Activated naive CD4-positive, alpha-beta T cell treated with anti-CD3 and anti-CD28 coated beads, Interleukin-2, amount 10 ng/mL, durations not matched to agents 7 days and 5 days (primary cell): ENCODE results near the gene DDIT3.

Source experiments
- CTCF ChIA-PET: fragments of 350-600 bp; sonication (Branson Sonifier 250); formaldehyde crosslinking; loops from one replicate; lab custom pipeline; 2021; ENCODE audit warnings: antibody characterized with exemption; lab: Charles Lee
- DNase-seq: peaks from one replicate; pipeline ENCODE4 v3.0.0-alpha.2; 2020
- H3K27ac Mint-ChIP-seq: one replicate; pipeline ENCODE4 v1.8.0; 2021; ENCODE audit warnings: mild to moderate bottlenecking, moderate library complexity, mixed read lengths
- H3K27me3 Mint-ChIP-seq: one replicate; pipeline ENCODE4 v1.8.0; 2021; ENCODE audit warnings: mild to moderate bottlenecking, mixed read lengths
- H3K36me3 Mint-ChIP-seq: one replicate; pipeline ENCODE4 v1.8.0; 2021; ENCODE audit warnings: mixed read lengths
- H3K4me1 Mint-ChIP-seq: one replicate; pipeline ENCODE4 v1.8.0; 2021; ENCODE audit warnings: mixed read lengths
- H3K4me3 Mint-ChIP-seq: one replicate; pipeline ENCODE4 v1.8.0; 2021; ENCODE audit warnings: mild to moderate bottlenecking, moderate library complexity, mixed read lengths
- H3K9me3 Mint-ChIP-seq: one replicate; pipeline ENCODE4 v1.8.0; 2021; ENCODE audit warnings: mixed read lengths

Gene DDIT3

GRCh38 chr12:57551637-57552305 is 31.5 kb upstream of the DDIT3 start:
- CTCF ChIA-PET = interaction anchor here (0.8 to 1.6 kb wide), 5 partner anchors 11 to 93 kb away, joined by 3 to 4 read pairs (median 3); no protein-coding TSS in a partner anchor
- Mint-ChIP-seq H3K9me3 (no peaks in the 10 kb centered on the region), H3K4me1 (peaks cover 25% of the 10 kb centered on the region), H3K27ac (no peak overlapping the region), H3K36me3 (no peaks in the 10 kb centered on the region), H3K27me3 (peaks cover 53% of the 10 kb centered on the region), H3K4me3 (no peak overlapping the region)
- DNase-seq = no peak

GRCh38 chr12:57550641-57551549 is 30.6 kb upstream of the DDIT3 start:
- Mint-ChIP-seq H3K9me3 (no peaks in the 10 kb centered on the region), H3K27me3 (peaks cover 53% of the 10 kb centered on the region), H3K36me3 (peaks cover 7% of the 10 kb centered on the region), H3K27ac (no peak overlapping the region), H3K4me1 (peaks cover 31% of the 10 kb centered on the region), H3K4me3 (peak overlapping the region; percentile 60)
- DNase-seq = no peak
- CTCF ChIA-PET = interaction anchor here (1.1 kb wide), 1 partner anchor 17 kb away, joined by 3 read pairs; no protein-coding TSS in a partner anchor

DNA sequence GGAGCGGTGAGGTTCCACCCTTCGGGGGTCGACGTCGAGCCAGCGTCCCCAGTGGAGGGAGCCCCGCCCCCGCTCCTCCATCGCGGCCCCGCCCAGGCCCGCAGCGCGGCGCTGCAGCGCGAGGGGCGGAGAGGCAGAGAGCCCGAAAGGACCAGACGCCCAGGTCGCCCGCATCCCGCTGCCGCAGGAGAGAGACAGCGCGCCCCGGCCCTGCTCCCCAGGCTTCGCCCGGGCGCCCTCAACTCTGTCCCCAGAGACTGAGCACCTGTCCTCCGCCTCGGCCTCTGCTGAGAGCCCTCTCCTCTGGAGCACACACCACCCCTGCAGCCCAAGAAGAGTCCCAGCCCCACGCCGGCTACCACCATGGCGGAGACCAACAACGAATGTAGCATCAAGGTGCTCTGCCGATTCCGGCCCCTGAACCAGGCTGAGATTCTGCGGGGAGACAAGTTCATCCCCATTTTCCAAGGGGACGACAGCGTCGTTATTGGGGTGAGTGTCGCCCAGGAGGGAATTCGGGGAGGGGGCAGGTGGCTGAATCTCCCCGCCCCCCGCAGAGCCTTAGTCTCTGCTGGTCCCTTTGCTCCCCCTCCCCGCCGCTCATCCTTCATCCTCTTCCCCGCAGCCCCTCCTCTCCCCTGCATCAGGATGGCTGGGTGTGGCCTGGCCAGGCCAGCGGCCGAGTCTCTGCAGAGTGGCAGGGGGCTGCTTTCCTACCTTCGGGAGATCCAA is 29.8 kb upstream of the DDIT3 start, which contains the start of gene KIF5A:
Gene KIF5A (plus strand): TSS at position 136 of the 732 bp plus-strand sequence. CDS start 228 bp downstream, at position 364.
- CTCF ChIA-PET = no interaction called here
- peak; percentile 75 for DNase-seq
- H3K9me3 Mint-ChIP-seq = no peaks in the 10 kb centered on the region
- H3K4me1 Mint-ChIP-seq = peaks cover 39% of the 10 kb centered on the region
- H3K27me3 Mint-ChIP-seq = peaks cover 53% of the 10 kb centered on the region
- H3K4me3 Mint-ChIP-seq = peak within 1 kb of the TSS; percentile 60
- no peak within 1 kb of the TSS for H3K27ac Mint-ChIP-seq
- peaks cover 13% of the 10 kb centered on the region for H3K36me3 Mint-ChIP-seq

DNA sequence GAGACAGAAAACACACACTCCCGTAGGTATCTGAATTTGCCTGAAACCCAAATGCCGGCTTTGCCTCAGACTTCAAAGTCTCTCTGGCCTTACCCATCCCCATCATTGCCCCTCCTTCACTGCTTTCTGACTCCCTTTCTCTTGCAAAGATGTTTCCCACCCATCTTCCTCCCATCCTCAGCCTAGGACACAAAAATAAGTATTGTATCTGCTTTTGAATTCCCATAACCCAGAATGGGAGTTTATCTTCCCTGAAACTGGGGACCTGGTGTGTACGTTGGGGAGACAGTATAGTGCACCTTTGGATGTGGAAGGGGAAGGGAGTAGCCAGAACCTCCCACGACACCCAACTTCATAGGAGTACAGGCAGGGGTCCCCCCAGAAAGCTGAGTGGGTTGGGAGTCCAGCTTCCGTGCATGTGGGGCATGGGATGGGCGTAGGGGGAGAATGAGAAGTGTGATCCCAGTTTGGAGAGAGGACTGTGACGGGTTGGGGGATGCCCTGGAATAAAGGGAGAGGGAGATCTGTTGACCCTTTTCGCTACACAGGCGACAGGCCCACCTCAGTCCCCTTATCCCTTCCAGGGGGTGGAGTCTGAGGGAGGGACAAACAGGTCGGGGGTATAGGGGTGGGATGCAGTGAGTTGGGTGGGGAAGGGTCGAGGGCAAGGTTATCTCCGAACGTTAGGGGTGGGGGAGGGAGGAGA is 29.0 kb upstream of the DDIT3 start:
- peaks cover 14% of the 10 kb centered on the region for H3K36me3 Mint-ChIP-seq
- no peaks in the 10 kb centered on the region for H3K9me3 Mint-ChIP-seq
- H3K4me1 Mint-ChIP-seq = peaks cover 44% of the 10 kb centered on the region
- no peak overlapping the region for H3K27ac Mint-ChIP-seq
- CTCF ChIA-PET = no interaction called here
- DNase-seq = no peak
- peak overlapping the region; percentile 47 for H3K4me3 Mint-ChIP-seq
- peaks cover 50% of the 10 kb centered on the region for H3K27me3 Mint-ChIP-seq

GRCh38 chr12:57548488-57548887 is 28.2 kb upstream of the DDIT3 start:
- DNase-seq = no peak
- Mint-ChIP-seq H3K36me3 (peaks cover 16% of the 10 kb centered on the region), H3K27me3 (peaks cover 50% of the 10 kb centered on the region), H3K4me3 (no peak overlapping the region), H3K9me3 (no peaks in the 10 kb centered on the region), H3K4me1 (peaks cover 51% of the 10 kb centered on the region), H3K27ac (no peak overlapping the region)
- CTCF ChIA-PET = no interaction called here

GRCh38 chr12:57548013-57548315 is 27.6 kb upstream of the DDIT3 start:
- Mint-ChIP-seq H3K9me3 (no peaks in the 10 kb centered on the region), H3K4me1 (peaks cover 53% of the 10 kb centered on the region), H3K4me3 (no peak overlapping the region), H3K27me3 (peaks cover 46% of the 10 kb centered on the region), H3K36me3 (peaks cover 18% of the 10 kb centered on the region), H3K27ac (no peak overlapping the region)
- no peak for DNase-seq
- CTCF ChIA-PET = no interaction called here

GRCh38 chr12:57547288-57548012 is 27.1 kb upstream of the DDIT3 start:
- no peak for DNase-seq
- peaks cover 41% of the 10 kb centered on the region for H3K27me3 Mint-ChIP-seq
- peak overlapping the region; percentile 91 for H3K27ac Mint-ChIP-seq
- CTCF ChIA-PET = interaction anchor here (1.0 to 1.2 kb wide), 2 partner anchors 23 to 36 kb away, joined by 3 read pairs; no protein-coding TSS in a partner anchor
- peaks cover 22% of the 10 kb centered on the region for H3K36me3 Mint-ChIP-seq
- peak overlapping the region; percentile 99 for H3K4me3 Mint-ChIP-seq
- peaks cover 53% of the 10 kb centered on the region for H3K4me1 Mint-ChIP-seq
- no peaks in the 10 kb centered on the region for H3K9me3 Mint-ChIP-seq

DNA sequence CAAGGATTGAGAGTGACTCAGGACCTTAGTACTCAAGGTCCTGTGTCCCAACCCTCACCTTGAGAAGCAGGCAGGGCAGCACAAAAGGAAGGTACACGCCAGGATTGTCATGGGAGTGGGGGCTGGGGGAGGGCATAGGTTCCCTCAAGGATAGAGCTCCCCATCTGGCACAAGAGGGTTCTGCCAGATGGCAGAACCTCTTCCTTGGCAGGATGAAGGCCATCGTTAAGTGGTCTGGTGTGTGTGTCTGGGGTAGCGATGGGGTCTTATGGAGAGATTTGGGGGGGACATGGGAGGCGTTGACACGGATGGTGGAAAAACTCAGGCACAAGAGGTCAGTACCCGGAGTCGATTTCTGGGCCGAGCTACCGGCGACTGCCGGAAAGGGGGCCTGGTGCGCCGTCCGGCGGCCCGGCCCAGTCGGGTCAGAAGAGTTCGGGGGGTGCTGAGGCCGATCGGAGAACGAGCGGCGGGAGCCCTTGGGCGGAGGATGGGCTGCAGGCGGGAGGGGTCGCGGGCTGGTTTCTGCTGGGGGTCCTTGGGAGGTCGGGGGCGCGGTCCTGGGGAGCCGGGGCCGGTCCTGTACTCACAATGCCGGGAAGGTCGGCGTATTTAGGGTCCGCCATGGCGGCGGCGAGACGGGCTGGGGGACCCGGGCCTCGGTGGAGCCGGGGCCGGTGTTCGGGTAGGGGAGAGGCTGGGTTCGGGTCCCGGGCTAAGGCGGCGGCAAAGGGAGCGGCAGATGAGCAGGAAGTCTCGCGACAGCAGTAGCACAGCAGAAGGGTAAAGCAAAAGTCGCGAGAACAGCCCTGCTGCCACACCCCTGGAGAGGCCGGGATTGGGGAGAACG is 26.3 kb upstream of the DDIT3 start, which contains the start of gene DCTN2:
Gene DCTN2 (minus strand): TSS at position 755 of the 850 bp plus-strand sequence. CDS start 129 bp downstream, at position 626.
- Mint-ChIP-seq H3K27ac (peak within 1 kb of the TSS; percentile 91), H3K9me3 (no peaks in the 10 kb centered on the region), H3K36me3 (peaks cover 22% of the 10 kb centered on the region), H3K4me3 (peak within 1 kb of the TSS; percentile 99), H3K27me3 (peaks cover 38% of the 10 kb centered on the region), H3K4me1 (peaks cover 53% of the 10 kb centered on the region)
- DNase-seq = peak; percentile 98
- CTCF ChIA-PET = interaction anchor here (0.7 to 1.2 kb wide), 6 partner anchors 10 to 71 kb away, joined by 3 to 4 read pairs (median 3); no protein-coding TSS in a partner anchor

DNA sequence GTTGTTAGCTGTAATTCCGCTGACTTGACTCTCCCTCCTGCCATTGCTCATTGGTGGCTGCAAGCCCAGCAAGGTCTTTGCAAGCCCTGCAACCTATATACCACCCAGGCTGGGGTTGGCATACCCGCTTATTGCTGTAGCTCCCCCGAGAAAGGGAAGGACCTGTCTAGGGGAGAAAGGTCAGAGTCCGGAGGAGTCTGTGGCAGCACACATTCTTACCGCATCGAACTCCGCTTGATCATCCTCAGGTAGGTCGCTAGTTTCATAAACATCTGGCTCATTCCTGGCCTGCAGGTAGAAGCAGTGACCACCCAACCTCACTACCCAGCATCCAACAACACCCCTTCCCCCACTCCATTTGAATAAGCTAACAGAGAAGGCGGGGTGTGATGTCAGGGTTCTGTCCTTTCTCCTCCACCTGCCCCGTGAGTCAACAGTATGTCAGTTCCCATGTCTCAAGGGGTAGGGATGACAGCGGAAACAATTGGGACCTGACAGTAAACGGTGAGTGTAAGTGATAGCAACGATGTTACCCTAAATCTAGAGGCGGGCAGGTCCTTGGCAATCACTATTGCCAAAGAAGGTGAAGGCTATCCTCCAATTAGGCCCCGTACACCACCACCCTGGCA is 25.6 kb upstream of the DDIT3 start:
- H3K36me3 Mint-ChIP-seq = peaks cover 25% of the 10 kb centered on the region

GRCh38 chr12:57543581-57543980 is 23.3 kb upstream of the DDIT3 start:
- no peak overlapping the region for H3K27ac Mint-ChIP-seq
- H3K36me3 Mint-ChIP-seq = peaks cover 26% of the 10 kb centered on the region
- H3K27me3 Mint-ChIP-seq = peaks cover 11% of the 10 kb centered on the region
- no peaks in the 10 kb centered on the region for H3K9me3 Mint-ChIP-seq
- peaks cover 36% of the 10 kb centered on the region for H3K4me1 Mint-ChIP-seq
- no peak overlapping the region for H3K4me3 Mint-ChIP-seq
- CTCF ChIA-PET = interaction anchor here (1.0 kb wide), 1 partner anchor 88 kb away, joined by 3 read pairs; no protein-coding TSS in a partner anchor
- DNase-seq = no peak

More for the DNA sequence above, 25.6 kb upstream of the DDIT3 start:
- peaks cover 34% of the 10 kb centered on the region for H3K27me3 Mint-ChIP-seq
- H3K4me3 Mint-ChIP-seq = peak overlapping the region; percentile 99
- peaks cover 52% of the 10 kb centered on the region for H3K4me1 Mint-ChIP-seq
- H3K27ac Mint-ChIP-seq = peak overlapping the region; percentile 91
- CTCF ChIA-PET = interaction anchor here (0.7 to 1.2 kb wide), 6 partner anchors 14 to 83 kb away, joined by 3 to 4 read pairs (median 3); no protein-coding TSS in a partner anchor
- DNase-seq = no peak
- no peaks in the 10 kb centered on the region for H3K9me3 Mint-ChIP-seq

- no peak overlapping the region for H3K27ac Mint-ChIP-seq
- H3K4me3 Mint-ChIP-seq = no peak overlapping the region
- peaks cover 31% of the 10 kb centered on the region for H3K4me1 Mint-ChIP-seq
- peaks cover 32% of the 10 kb centered on the region for H3K36me3 Mint-ChIP-seq
- no peaks in the 10 kb centered on the region for H3K27me3 Mint-ChIP-seq
- H3K9me3 Mint-ChIP-seq = no peaks in the 10 kb centered on the region
- no peak for DNase-seq
- CTCF ChIA-PET = no interaction called here
Observed at GRCh38 chr12:57541717-57542116, 21.4 kb upstream of the DDIT3 start.

- H3K27me3 Mint-ChIP-seq = no peaks in the 10 kb centered on the region
- H3K27ac Mint-ChIP-seq = no peak overlapping the region
- peaks cover 32% of the 10 kb centered on the region for H3K36me3 Mint-ChIP-seq
- no peak for DNase-seq
- peaks cover 26% of the 10 kb centered on the region for H3K4me1 Mint-ChIP-seq
- no peaks in the 10 kb centered on the region for H3K9me3 Mint-ChIP-seq
- no peak overlapping the region for H3K4me3 Mint-ChIP-seq
- CTCF ChIA-PET = no interaction called here
Observed at GRCh38 chr12:57541001-57541400, 20.7 kb upstream of the DDIT3 start.
